ENCODE measurements around the gene DSCAM. TPM values are rescaled to one million over a fixed set of nuclear protein-coding genes. Genes with fewer than 3 reads are reported as not detected.

Gene DSCAM
- total and polyA plus RNA-seq, 2 donors (not counting 1 experiment from before 2014, with no cell fraction given): not detected

- no peaks in the 10 kb centered on the region for H3K27me3 Mint-ChIP-seq
- H3K27ac ChIP-seq (ENCODE audit: low read length in 2 of 2): no peak overlapping the region
- no peaks in the 10 kb centered on the region for H3K36me3 ChIP-seq (replicated peaks in 1 of 2; ENCODE audit: control extremely low read depth in 1 of 2, control insufficient read depth in 1 of 2, extremely low read depth in 1 of 2, insufficient read depth in 2 of 2, low read length in 1 of 2)
- H3K9me3 Mint-ChIP-seq (ENCODE audit: insufficient read depth): peaks cover 3% of the 10 kb centered on the region
- H3K4me1 ChIP-seq (ENCODE audit: control insufficient read depth in 2 of 2, insufficient read depth in 2 of 2, low read length in 2 of 2): no peaks in the 10 kb centered on the region
- POLR2A ChIA-PET: no interaction called here
- H3K4me2 ChIP-seq (replicated peaks; ENCODE audit: low read depth, low read length, poor library complexity, severe bottlenecking): no peak overlapping the region
- 90% methylated on average over 6 of the region's 6 CpGs for WGBS (ENCODE audit: insufficient coverage)
- H3K27ac Mint-ChIP-seq: no peak overlapping the region
- TF ChIP-seq EZH2 (IDR thresholded peaks at IDR 0.05; ENCODE audit: borderline replicate concordance, insufficient read depth, low read depth, low read length, poor library complexity, severe bottlenecking) (no peak), CTCF (IDR thresholded peaks at IDR 0.05) (no peak)
- no peaks in the 10 kb centered on the region for H3K27me3 ChIP-seq (replicated peaks in 1 of 4; ENCODE audit: control extremely low read depth in 1 of 4, control insufficient read depth in 3 of 4, insufficient read depth in 4 of 4, low read length in 3 of 4)
- H3K4me3 ChIP-seq (ENCODE audit: control extremely low read depth in 1 of 5, extremely low read depth in 1 of 5, insufficient read depth in 1 of 5, low read depth in 2 of 5, low read length in 4 of 5): no peak overlapping the region
- H2AFZ ChIP-seq (ENCODE audit: insufficient read depth, low read depth, low read length, poor library complexity, severe bottlenecking): no peak overlapping the region
- ATAC-seq (ENCODE audit: low read depth) (no peak), DNase-seq (no peak)
- no peak overlapping the region for H3K9ac ChIP-seq (ENCODE audit: low read length)
- CTCF ChIA-PET: no interaction called here
- no peaks in the 10 kb centered on the region for H3K4me1 Mint-ChIP-seq
- H4K20me1 ChIP-seq (ENCODE audit: control insufficient read depth, insufficient read depth, low read length, poor library complexity, severe bottlenecking): no peaks in the 10 kb centered on the region
- intact Hi-C loops (cut with micrococcal nuclease): no loop called here
- no peaks in the 10 kb centered on the region for H3K79me2 ChIP-seq (ENCODE audit: control insufficient read depth, insufficient read depth, low read length)
- no peak overlapping the region for H3K4me3 Mint-ChIP-seq
- H3K9me3 ChIP-seq (ENCODE audit: control extremely low read depth in 1 of 3, control insufficient read depth in 2 of 3, insufficient read depth in 1 of 3, low read length in 2 of 3): peaks cover 0 to 6% (median 0%) of the 10 kb centered on the region in 3 donors
Observed at GRCh38 chr21:40334159-40334558, 512.8 kb downstream of the DSCAM start.

GRCh38 chr21:40333731-40334130, 513.2 kb downstream of the DSCAM start:
- intact Hi-C loops (cut with micrococcal nuclease): no loop called here
- Histone ChIP-seq H3K27ac (ENCODE audit: low read length in 2 of 2) (no peak overlapping the region), H3K4me2 (replicated peaks; ENCODE audit: low read depth, low read length, poor library complexity, severe bottlenecking) (no peak overlapping the region), H3K79me2 (ENCODE audit: control insufficient read depth, insufficient read depth, low read length) (no peaks in the 10 kb centered on the region), H3K4me1 (ENCODE audit: control insufficient read depth in 2 of 2, insufficient read depth in 2 of 2, low read length in 2 of 2) (no peaks in the 10 kb centered on the region), H3K9ac (ENCODE audit: low read length) (no peak overlapping the region), H3K4me3 (ENCODE audit: control extremely low read depth in 1 of 5, extremely low read depth in 1 of 5, insufficient read depth in 1 of 5, low read depth in 2 of 5, low read length in 4 of 5) (no peak overlapping the region), H3K36me3 (replicated peaks in 1 of 2; ENCODE audit: control extremely low read depth in 1 of 2, control insufficient read depth in 1 of 2, extremely low read depth in 1 of 2, insufficient read depth in 2 of 2, low read length in 1 of 2) (no peaks in the 10 kb centered on the region), H3K27me3 (replicated peaks in 1 of 4; ENCODE audit: control extremely low read depth in 1 of 4, control insufficient read depth in 3 of 4, insufficient read depth in 4 of 4, low read length in 3 of 4) (no peaks in the 10 kb centered on the region), H2AFZ (ENCODE audit: insufficient read depth, low read depth, low read length, poor library complexity, severe bottlenecking) (no peak overlapping the region), H4K20me1 (ENCODE audit: control insufficient read depth, insufficient read depth, low read length, poor library complexity, severe bottlenecking) (no peaks in the 10 kb centered on the region), H3K9me3 (ENCODE audit: control extremely low read depth in 1 of 3, control insufficient read depth in 2 of 3, insufficient read depth in 1 of 3, low read length in 2 of 3) (peaks cover 0 to 3% (median 0%) of the 10 kb centered on the region in 3 donors)
- Mint-ChIP-seq H3K4me1 (no peaks in the 10 kb centered on the region), H3K4me3 (no peak overlapping the region), H3K27me3 (no peaks in the 10 kb centered on the region), H3K27ac (no peak overlapping the region), H3K9me3 (ENCODE audit: insufficient read depth) (peaks cover 3% of the 10 kb centered on the region)
- WGBS (ENCODE audit: insufficient coverage): 90% methylated on average over 1 of the region's 4 CpGs
- TF ChIP-seq CTCF (IDR thresholded peaks at IDR 0.05): no peak
- no peak for TF ChIP-seq EZH2 (IDR thresholded peaks at IDR 0.05; ENCODE audit: borderline replicate concordance, insufficient read depth, low read depth, low read length, poor library complexity, severe bottlenecking)
- ChIA-PET CTCF (no interaction called here), POLR2A (no interaction called here)
- ATAC-seq (ENCODE audit: low read depth): no peak
- no peak for DNase-seq
